K562 (cell line): ENCODE results near the gene GRIK5. TPM values are rescaled to one million over a fixed set of nuclear protein-coding genes. Genes with fewer than 3 reads are reported as not detected.

Experiments used
- ARHGAP35 ChIP-seq: fragments of 450-650 bp; IDR thresholded peaks from 2 replicates; pipeline ENCODE4 v1.6.1; 2018; ENCODE audit not compliant: partially characterized antibody
- MGA ChIP-seq: fragments of 450-650 bp; IDR thresholded peaks from 2 replicates; pipeline ENCODE4 v1.6.1; 2016; ENCODE audit warnings: mild to moderate bottlenecking, moderate library complexity
- XRCC3 ChIP-seq: fragments of 450-650 bp; IDR thresholded peaks from 2 replicates; pipeline ENCODE4 v1.6.1; 2017; ENCODE audit warnings: mild to moderate bottlenecking, moderate library complexity
- polyA plus RNA-seq, 8 experiments: library from polyadenylated mRNA; depleted of rRNA in 4 of 8; stranded (reverse) in 5 of 8; unstranded in 3 of 8; fragments of >200 nt; fragmentation: Nextera tagmentation in 2 of 8; fragmentation: Illumina TruSeq in 1 of 8; extraction: Ambion mirVana in 2 of 8; extraction: Trizol in 1 of 8; gene quantifications; 2 replicates each; pipeline versions ENCODE4 v1.2.1 to v1.2.3, GENCODE V29; 2011 to 2014; ENCODE audit warnings: inconsistent platforms in 1 of 8, missing spikeins in 1 of 8
- total RNA-seq, 7 experiments: library from RNA; depleted of rRNA in 6 of 7; stranded (reverse); fragments of >200 nt in 6 of 7; fragmentation: Illumina TruSeq in 2 of 7; extraction: Trizol in 2 of 7; gene quantifications; 2 replicates each; pipeline versions ENCODE4 v1.2.1 to v1.2.3, GENCODE V29; 2011 to 2021; ENCODE audit warnings: low replicate concordance in 1 of 7

The GRIK5 gene
- total and polyA plus RNA-seq, 9 of the 15 experiments (the other 6 are each of a cell fraction or from before 2014, with no cell fraction given): 0.04 to 0.55 (median 0.27) TPM; not detected in 2

GRCh38 chr19:42064432-42064831 is 5.6 kb downstream of the GRIK5 start (continued):
- TF ChIP-seq MGA (no peak), ARHGAP35 (no peak), XRCC3 (no peak)
